ENCODE measurements around the gene GSTT4. TPM values are rescaled to one million over a fixed set of nuclear protein-coding genes. Genes with fewer than 3 reads are reported as not detected.
"Not testable (repeated sequence)": the region's sequence is repeated elsewhere in the genome, so short reads cannot be mapped to it uniquely, and the experiment has no call there.

Gene GSTT4
- total and polyA plus RNA-seq, 9 of the 15 experiments (the other 6 are each of a cell fraction or from before 2014, with no cell fraction given): not detected

- no peak for TF ChIP-seq SRSF9 (IDR thresholded peaks at IDR 0.05; ENCODE audit: borderline replicate concordance, low read depth, low read length)
These were observed 36.2 kb downstream of the GSTT4 start (continued) for GRCh38 chr22:23969071-23969470.

- H3K9me1 ChIP-seq (ENCODE audit: control insufficient read depth, insufficient read depth, low read length); H3K4me2 ChIP-seq (ENCODE audit: insufficient read depth, low read length); H3K27me3 ChIP-seq (ENCODE audit: control insufficient read depth in 2 of 2, insufficient read depth in 2 of 2, low read length in 2 of 2); H2AFZ ChIP-seq (ENCODE audit: low read depth, low read length); H3K27ac ChIP-seq (ENCODE audit: extremely low read depth, low read depth, low read length); H3K9ac ChIP-seq (ENCODE audit: insufficient read depth in 1 of 2, low read depth in 2 of 2, low read length in 2 of 2); H4K20me1 ChIP-seq (replicated peaks; ENCODE audit: control insufficient read depth, insufficient read depth, low read length); CTCF ChIA-PET (ENCODE audit: low intra/inter-chr PET ratio); intact Hi-C loops (cut with micrococcal nuclease); H3K4me3 ChIP-seq; POLR2A ChIA-PET; H3K4me1 ChIP-seq (replicated peaks in 1 of 2; ENCODE audit: control insufficient read depth in 2 of 2, insufficient read depth in 2 of 2, low read length in 2 of 2); DNase-seq (ENCODE audit: extremely low read depth in 1 of 4, low spot score in 3 of 4); BruUV-seq (replicated peaks); H3K9me3 ChIP-seq (replicated peaks; ENCODE audit: control insufficient read depth, insufficient read depth, low read depth, low read length): not testable (repeated sequence)
- peak; percentile 99 for FAIRE-seq
- Histone ChIP-seq H3K36me3 (ENCODE audit: control insufficient read depth, insufficient read depth, low read length) (peaks cover 25% of the 10 kb centered on the region), H3K79me2 (ENCODE audit: control insufficient read depth, insufficient read depth, low read length) (peaks cover 13% of the 10 kb centered on the region)
- no CpG with 5 or more reads among the region's 30 CpGs for WGBS (ENCODE audit: insufficient coverage, low coverage, missing lambda C conversion rate)
- ATAC-seq: peak; percentile 99
- in situ Hi-C loops (cut with MboI): loop anchor here (5.0 to 25.0 kb wide), 2 partner anchors 39 to 546 kb away; no protein-coding TSS in a partner anchor
These were observed 38.7 kb downstream of the GSTT4 start, which contains the start of gene DDTL for GRCh38 chr22:23966568-23966967. TSS of gene DDTL (plus strand) at chr22:23966888. CDS start at chr22:23966915, 27 bp downstream.

GRCh38 chr22:23966094-23966493, 39.2 kb downstream of the GSTT4 start:
- FAIRE-seq; CTCF ChIA-PET (ENCODE audit: low intra/inter-chr PET ratio): not testable (repeated sequence)
- ATAC-seq: peak; percentile 77

GRCh38 chr22:23961084-23961771, 44.0 kb downstream of the GSTT4 start, which contains the start of gene GSTT2B:
TSS of gene GSTT2B (minus strand) at chr22:23961195. CDS start at chr22:23961131, 64 bp downstream.
- CTCF ChIA-PET (ENCODE audit: low intra/inter-chr PET ratio); intact Hi-C loops (cut with micrococcal nuclease); FAIRE-seq; ATAC-seq; H3K9me3 ChIP-seq (replicated peaks; ENCODE audit: control insufficient read depth, insufficient read depth, low read depth, low read length); H3K27ac ChIP-seq (ENCODE audit: extremely low read depth, low read depth, low read length); DNase-seq (ENCODE audit: extremely low read depth in 1 of 4, low spot score in 3 of 4); H3K4me3 ChIP-seq; H3K9ac ChIP-seq (ENCODE audit: insufficient read depth in 1 of 2, low read depth in 2 of 2, low read length in 2 of 2); H3K27me3 ChIP-seq (ENCODE audit: control insufficient read depth in 2 of 2, insufficient read depth in 2 of 2, low read length in 2 of 2); POLR2A ChIA-PET; H3K4me1 ChIP-seq (replicated peaks in 1 of 2; ENCODE audit: control insufficient read depth in 2 of 2, insufficient read depth in 2 of 2, low read length in 2 of 2); H3K79me2 ChIP-seq (ENCODE audit: control insufficient read depth, insufficient read depth, low read length); H3K9me1 ChIP-seq (ENCODE audit: control insufficient read depth, insufficient read depth, low read length); H3K36me3 ChIP-seq (ENCODE audit: control insufficient read depth, insufficient read depth, low read length); H4K20me1 ChIP-seq (replicated peaks; ENCODE audit: control insufficient read depth, insufficient read depth, low read length); H3K4me2 ChIP-seq (ENCODE audit: insufficient read depth, low read length); BruUV-seq (replicated peaks); H2AFZ ChIP-seq (ENCODE audit: low read depth, low read length): not testable (repeated sequence)
- in situ Hi-C loops (cut with MboI): loop anchor here (25.0 kb wide), 1 partner anchor 551 kb away; no protein-coding TSS in a partner anchor
- no CpG with 5 or more reads among the region's 43 CpGs for WGBS (ENCODE audit: insufficient coverage, low coverage, missing lambda C conversion rate)

More at GRCh38 chr22:23966094-23966493, 39.2 kb downstream of the GSTT4 start:
- H3K27ac ChIP-seq (ENCODE audit: extremely low read depth, low read depth, low read length); H3K9ac ChIP-seq (ENCODE audit: insufficient read depth in 1 of 2, low read depth in 2 of 2, low read length in 2 of 2); H3K9me1 ChIP-seq (ENCODE audit: control insufficient read depth, insufficient read depth, low read length); BruUV-seq (replicated peaks); H3K4me3 ChIP-seq; H3K9me3 ChIP-seq (replicated peaks; ENCODE audit: control insufficient read depth, insufficient read depth, low read depth, low read length); intact Hi-C loops (cut with micrococcal nuclease); H4K20me1 ChIP-seq (replicated peaks; ENCODE audit: control insufficient read depth, insufficient read depth, low read length); H3K79me2 ChIP-seq (ENCODE audit: control insufficient read depth, insufficient read depth, low read length); DNase-seq (ENCODE audit: extremely low read depth in 1 of 4, low spot score in 3 of 4); H3K4me2 ChIP-seq (ENCODE audit: insufficient read depth, low read length); H3K27me3 ChIP-seq (ENCODE audit: control insufficient read depth in 2 of 2, insufficient read depth in 2 of 2, low read length in 2 of 2); H2AFZ ChIP-seq (ENCODE audit: low read depth, low read length); H3K4me1 ChIP-seq (replicated peaks in 1 of 2; ENCODE audit: control insufficient read depth in 2 of 2, insufficient read depth in 2 of 2, low read length in 2 of 2); POLR2A ChIA-PET: not testable (repeated sequence)
- peaks cover 20% of the 10 kb centered on the region for H3K36me3 ChIP-seq (ENCODE audit: control insufficient read depth, insufficient read depth, low read length)
- in situ Hi-C loops (cut with MboI): loop anchor here (5.0 to 25.0 kb wide), 2 partner anchors 39 to 546 kb away; no protein-coding TSS in a partner anchor
- no CpG with 5 or more reads among the region's 18 CpGs for WGBS (ENCODE audit: insufficient coverage, low coverage, missing lambda C conversion rate)

Data from K562 (cell line).